Panc1 (cell line): ENCODE data around the gene FOXK1.

Experiments used
- POLR2AphosphoS5 ChIP-seq: IDR thresholded peaks from 2 replicates; pipeline ENCODE4 v1.6.1; 2012; ENCODE audit warnings: mild to moderate bottlenecking, low read depth, low read length, moderate library complexity
- SIN3A ChIP-seq: IDR thresholded peaks from 2 replicates; pipeline ENCODE4 v1.6.1; 2012; ENCODE audit warnings: low read depth, mild to moderate bottlenecking, low read length, moderate library complexity, borderline replicate concordance; ENCODE audit not compliant: insufficient read depth
- TF ChIP-seq, protein P1 (sequence below): fragments of 450-650 bp; IDR thresholded peaks from 2 replicates; pipeline ENCODE4 v1.5.1; 2017; ENCODE audit warnings: mild to moderate bottlenecking
- TF ChIP-seq, protein P2 (sequence below), 2 experiments: IDR thresholded peaks; 2 replicates each; pipeline ENCODE4 v1.6.1; 2011 to 2012; ENCODE audit warnings: low read depth in 2 of 2, control low read depth in 1 of 2, low read length in 1 of 2, mild to moderate bottlenecking in 1 of 2, moderate library complexity in 1 of 2; ENCODE audit not compliant: insufficient read depth in 1 of 2

DNA sequence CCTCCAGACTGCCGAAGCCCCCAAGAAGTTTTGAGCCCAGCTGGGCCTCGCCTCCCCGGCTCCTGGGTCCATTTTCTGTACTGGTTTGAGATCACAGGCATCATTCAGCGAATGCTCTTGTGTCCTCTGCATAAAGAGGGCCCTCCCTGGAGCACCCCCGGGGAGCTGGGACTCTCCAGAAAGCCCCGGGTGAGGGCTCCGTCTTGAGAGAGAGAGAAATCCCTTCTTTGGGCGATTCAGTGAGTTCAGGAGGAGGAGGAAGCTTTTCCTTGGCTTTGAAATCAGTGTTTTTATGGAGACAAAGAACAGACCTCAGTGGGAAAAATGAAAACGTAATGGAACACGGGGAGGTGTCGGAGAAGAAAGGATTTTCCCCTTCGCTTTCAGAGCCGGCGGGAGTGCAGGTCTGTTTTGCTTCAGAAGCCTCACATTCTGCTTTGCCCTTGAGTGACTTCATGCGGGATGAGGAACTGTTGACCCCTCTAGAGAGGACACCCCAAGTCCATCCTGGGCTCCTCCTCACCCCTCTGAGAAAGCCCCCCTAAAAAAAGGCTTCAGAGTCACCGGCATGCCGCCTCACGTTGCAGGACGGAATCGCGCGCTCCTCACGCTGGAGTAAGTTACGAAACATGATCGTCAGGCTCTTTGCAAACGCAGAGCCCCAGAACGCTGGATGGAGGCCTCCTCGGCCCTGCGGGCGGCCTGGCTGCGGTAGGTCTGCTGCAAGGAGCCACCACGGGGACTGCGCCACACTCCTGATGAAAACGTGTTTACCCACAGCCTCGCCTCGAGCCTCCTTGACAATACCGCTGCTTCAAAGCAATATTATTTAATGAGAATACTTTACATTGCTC, 84.8 kb downstream of the FOXK1 start:
- TF ChIP-seq, protein P1, sequence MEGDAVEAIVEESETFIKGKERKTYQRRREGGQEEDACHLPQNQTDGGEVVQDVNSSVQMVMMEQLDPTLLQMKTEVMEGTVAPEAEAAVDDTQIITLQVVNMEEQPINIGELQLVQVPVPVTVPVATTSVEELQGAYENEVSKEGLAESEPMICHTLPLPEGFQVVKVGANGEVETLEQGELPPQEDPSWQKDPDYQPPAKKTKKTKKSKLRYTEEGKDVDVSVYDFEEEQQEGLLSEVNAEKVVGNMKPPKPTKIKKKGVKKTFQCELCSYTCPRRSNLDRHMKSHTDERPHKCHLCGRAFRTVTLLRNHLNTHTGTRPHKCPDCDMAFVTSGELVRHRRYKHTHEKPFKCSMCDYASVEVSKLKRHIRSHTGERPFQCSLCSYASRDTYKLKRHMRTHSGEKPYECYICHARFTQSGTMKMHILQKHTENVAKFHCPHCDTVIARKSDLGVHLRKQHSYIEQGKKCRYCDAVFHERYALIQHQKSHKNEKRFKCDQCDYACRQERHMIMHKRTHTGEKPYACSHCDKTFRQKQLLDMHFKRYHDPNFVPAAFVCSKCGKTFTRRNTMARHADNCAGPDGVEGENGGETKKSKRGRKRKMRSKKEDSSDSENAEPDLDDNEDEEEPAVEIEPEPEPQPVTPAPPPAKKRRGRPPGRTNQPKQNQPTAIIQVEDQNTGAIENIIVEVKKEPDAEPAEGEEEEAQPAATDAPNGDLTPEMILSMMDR = no peak
- TF ChIP-seq SIN3A (no peak), POLR2AphosphoS5 (no peak)
- TF ChIP-seq, protein P2, sequence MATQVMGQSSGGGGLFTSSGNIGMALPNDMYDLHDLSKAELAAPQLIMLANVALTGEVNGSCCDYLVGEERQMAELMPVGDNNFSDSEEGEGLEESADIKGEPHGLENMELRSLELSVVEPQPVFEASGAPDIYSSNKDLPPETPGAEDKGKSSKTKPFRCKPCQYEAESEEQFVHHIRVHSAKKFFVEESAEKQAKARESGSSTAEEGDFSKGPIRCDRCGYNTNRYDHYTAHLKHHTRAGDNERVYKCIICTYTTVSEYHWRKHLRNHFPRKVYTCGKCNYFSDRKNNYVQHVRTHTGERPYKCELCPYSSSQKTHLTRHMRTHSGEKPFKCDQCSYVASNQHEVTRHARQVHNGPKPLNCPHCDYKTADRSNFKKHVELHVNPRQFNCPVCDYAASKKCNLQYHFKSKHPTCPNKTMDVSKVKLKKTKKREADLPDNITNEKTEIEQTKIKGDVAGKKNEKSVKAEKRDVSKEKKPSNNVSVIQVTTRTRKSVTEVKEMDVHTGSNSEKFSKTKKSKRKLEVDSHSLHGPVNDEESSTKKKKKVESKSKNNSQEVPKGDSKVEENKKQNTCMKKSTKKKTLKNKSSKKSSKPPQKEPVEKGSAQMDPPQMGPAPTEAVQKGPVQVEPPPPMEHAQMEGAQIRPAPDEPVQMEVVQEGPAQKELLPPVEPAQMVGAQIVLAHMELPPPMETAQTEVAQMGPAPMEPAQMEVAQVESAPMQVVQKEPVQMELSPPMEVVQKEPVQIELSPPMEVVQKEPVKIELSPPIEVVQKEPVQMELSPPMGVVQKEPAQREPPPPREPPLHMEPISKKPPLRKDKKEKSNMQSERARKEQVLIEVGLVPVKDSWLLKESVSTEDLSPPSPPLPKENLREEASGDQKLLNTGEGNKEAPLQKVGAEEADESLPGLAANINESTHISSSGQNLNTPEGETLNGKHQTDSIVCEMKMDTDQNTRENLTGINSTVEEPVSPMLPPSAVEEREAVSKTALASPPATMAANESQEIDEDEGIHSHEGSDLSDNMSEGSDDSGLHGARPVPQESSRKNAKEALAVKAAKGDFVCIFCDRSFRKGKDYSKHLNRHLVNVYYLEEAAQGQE (IDR thresholded peaks at IDR 0.05; ENCODE audit: insufficient read depth in 1 of 2, low read depth in 2 of 2, low read length in 1 of 2) = no peak
